PC-3 (cell line): ENCODE measurements around the gene ASIP. TPM values are rescaled to one million over a fixed set of nuclear protein-coding genes. Genes with fewer than 3 reads are reported as not detected.
A peak's percentile ranks its signal among the peaks of the same experiment; 100 is the strongest.
"Not testable (repeated sequence)": the region's sequence is repeated elsewhere in the genome, so short reads cannot be mapped to it uniquely, and the experiment has no call there.

Experiments used
- ATAC-seq: fragments of 200-7000 bp; cut with Tn5 transposase; 2 replicates; pipeline ENCODE4 v1.9.1; 2020; ENCODE audit warnings: mild to moderate bottlenecking, moderate library complexity
- BruUV-seq: library from RNA; stranded (reverse); fragments of 400-500 nt; replicated peaks from 2 replicates; lab custom pipeline; 2021; lab: Mats Ljungman, UMichigan
- CTCF ChIA-PET: fragments of 300-600 bp; sonication (Branson Sonifier 250); formaldehyde crosslinking; loops from one replicate; lab custom pipeline; 2022; ENCODE audit warnings: antibody characterized with exemption; lab: Charles Lee
- POLR2A ChIA-PET: fragments of 300-600 bp; sonication (Branson Sonifier 250); formaldehyde crosslinking; loops from one replicate; lab custom pipeline; 2022; ENCODE audit warnings: antibody characterized with exemption; ENCODE audit not compliant: unreplicated experiment; lab: Charles Lee
- DNase-seq: peaks from one replicate; pipeline ENCODE4 v3.0.0-alpha.2; 2015
- H2AFZ ChIP-seq: fragments of 300-600 bp; sonication (generic); 2 replicates; pipeline ENCODE4 v1.6.0; 2016; ENCODE audit warnings: antibody characterized with exemption, low read length
- H3F3A ChIP-seq: fragments of 300-600 bp; sonication (generic); one replicate; pipeline ENCODE4 v1.6.0; 2017; ENCODE audit warnings: antibody characterized with exemption, low read length, control low read depth, mild to moderate bottlenecking; ENCODE audit not compliant: unreplicated experiment
- H3K27ac ChIP-seq: fragments of 300-600 bp; sonication (generic); 2 replicates; pipeline ENCODE4 v1.5.1; 2016; ENCODE audit warnings: mild to moderate bottlenecking, low read length
- H3K27me3 ChIP-seq: fragments of 300-600 bp; sonication (generic); 2 replicates; pipeline ENCODE4 v1.6.1; 2016; ENCODE audit warnings: low read length, mixed read lengths
- H3K36me3 ChIP-seq: fragments of 300-600 bp; sonication (generic); 2 replicates; pipeline ENCODE4 v1.6.1; 2016; ENCODE audit warnings: low read depth, mixed run types, low read length, mixed read lengths
- H3K4me1 ChIP-seq: fragments of 300-600 bp; sonication (generic); 2 replicates; pipeline ENCODE4 v1.5.1; 2016; ENCODE audit warnings: low read length; ENCODE audit not compliant: insufficient read depth
- H3K4me2 ChIP-seq: fragments of 300-600 bp; sonication (generic); 2 replicates; pipeline ENCODE4 v1.6.0; 2016; ENCODE audit warnings: low read length
- H3K4me3 ChIP-seq: fragments of 300-600 bp; sonication (generic); 2 replicates; pipeline ENCODE4 v1.5.1; 2016; ENCODE audit warnings: mild to moderate bottlenecking, low read length, mixed read lengths
- H3K79me2 ChIP-seq: fragments of 300-600 bp; sonication (generic); 2 replicates; pipeline ENCODE4 v1.6.1; 2017; ENCODE audit warnings: low read length, mixed read lengths
- H3K9ac ChIP-seq: fragments of 300-600 bp; sonication (generic); 2 replicates; pipeline ENCODE4 v1.6.0; 2016; ENCODE audit warnings: mild to moderate bottlenecking, low read length
- H3K9me2 ChIP-seq: fragments of 300-600 bp; sonication (generic); replicated peaks from 2 replicates; pipeline ENCODE4 v1.6.1; 2016; ENCODE audit warnings: mixed run types, low read length, mixed read lengths
- H3K9me3 ChIP-seq: fragments of 300-600 bp; sonication (generic); 2 replicates; pipeline ENCODE4 v1.6.1; 2016; ENCODE audit warnings: low read length, mixed read lengths
- H4K20me1 ChIP-seq: fragments of 300-600 bp; sonication (generic); 2 replicates; pipeline ENCODE4 v1.6.1; 2016; ENCODE audit warnings: low read length, mixed read lengths
- EZH2 ChIP-seq: fragments of 300-600 bp; sonication (generic); IDR thresholded peaks from one replicate; pipeline ENCODE4 v1.6.1; 2017; ENCODE audit warnings: antibody characterized with exemption, mild to moderate bottlenecking, low read length; ENCODE audit not compliant: unreplicated experiment
- EZH2phosphoT487 ChIP-seq: fragments of 300-600 bp; sonication (generic); IDR thresholded peaks from 2 replicates; pipeline ENCODE4 v1.6.1; 2018; ENCODE audit warnings: mild to moderate bottlenecking, antibody characterized with exemption, low read length, borderline replicate concordance
- intact Hi-C: fragments of 100-400 bp; cut with micrococcal nuclease; formaldehyde crosslinking; loops from 2 replicates; pipeline ENCODE4 v1.9.0; 2023
- total RNA-seq: library from RNA; depleted of rRNA; stranded (reverse); fragments of >200 nt; gene quantifications from 2 replicates; pipeline ENCODE4 v1.2.3, GENCODE V29; 2014
- TF ChIP-seq, protein P1 (sequence below): fragments of 300-600 bp; sonication (generic); conservative IDR thresholded peaks from 2 replicates; pipeline ENCODE4 v1.5.1; 2017; ENCODE audit warnings: antibody characterized with exemption, low read depth, mild to moderate bottlenecking, low read length

ASIP gene
- total RNA-seq, 1 experiment from 2014 or later: not detected

DNA sequence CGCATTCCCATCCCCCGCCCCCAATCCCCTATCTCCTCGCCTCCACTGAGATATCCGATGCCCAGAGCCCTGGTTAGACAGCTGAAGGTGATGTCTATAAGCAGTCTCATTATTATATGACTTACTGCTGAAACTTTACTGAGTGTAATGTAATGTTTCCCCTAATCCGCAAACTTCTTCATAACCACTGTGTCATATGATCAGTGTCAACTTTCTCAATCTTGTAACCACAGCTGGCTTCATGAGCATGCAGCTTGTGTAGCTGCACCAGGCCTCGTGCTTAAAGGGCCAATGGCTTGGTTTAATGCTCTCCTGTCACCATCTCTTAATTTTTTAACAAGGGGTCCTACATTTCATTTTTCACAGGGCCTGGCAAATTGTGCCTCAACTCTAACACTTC lies 8.1 kb downstream of the ASIP start:
- Histone ChIP-seq H3K4me2 (no peak overlapping the region), H3F3A (no peaks in the 10 kb centered on the region), H3K27ac (no peak overlapping the region), H3K9me2 (no peaks in the 10 kb centered on the region), H3K9me3 (no peaks in the 10 kb centered on the region), H3K36me3 (no peaks in the 10 kb centered on the region), H2AFZ (no peak overlapping the region), H4K20me1 (no peaks in the 10 kb centered on the region), H3K4me3 (no peak overlapping the region), H3K79me2 (no peaks in the 10 kb centered on the region), H3K27me3 (no peaks in the 10 kb centered on the region), H3K9ac (no peak overlapping the region), H3K4me1 (no peaks in the 10 kb centered on the region)
- TF ChIP-seq EZH2phosphoT487: no peak
- TF ChIP-seq EZH2: no peak
- TF ChIP-seq, protein P1, sequence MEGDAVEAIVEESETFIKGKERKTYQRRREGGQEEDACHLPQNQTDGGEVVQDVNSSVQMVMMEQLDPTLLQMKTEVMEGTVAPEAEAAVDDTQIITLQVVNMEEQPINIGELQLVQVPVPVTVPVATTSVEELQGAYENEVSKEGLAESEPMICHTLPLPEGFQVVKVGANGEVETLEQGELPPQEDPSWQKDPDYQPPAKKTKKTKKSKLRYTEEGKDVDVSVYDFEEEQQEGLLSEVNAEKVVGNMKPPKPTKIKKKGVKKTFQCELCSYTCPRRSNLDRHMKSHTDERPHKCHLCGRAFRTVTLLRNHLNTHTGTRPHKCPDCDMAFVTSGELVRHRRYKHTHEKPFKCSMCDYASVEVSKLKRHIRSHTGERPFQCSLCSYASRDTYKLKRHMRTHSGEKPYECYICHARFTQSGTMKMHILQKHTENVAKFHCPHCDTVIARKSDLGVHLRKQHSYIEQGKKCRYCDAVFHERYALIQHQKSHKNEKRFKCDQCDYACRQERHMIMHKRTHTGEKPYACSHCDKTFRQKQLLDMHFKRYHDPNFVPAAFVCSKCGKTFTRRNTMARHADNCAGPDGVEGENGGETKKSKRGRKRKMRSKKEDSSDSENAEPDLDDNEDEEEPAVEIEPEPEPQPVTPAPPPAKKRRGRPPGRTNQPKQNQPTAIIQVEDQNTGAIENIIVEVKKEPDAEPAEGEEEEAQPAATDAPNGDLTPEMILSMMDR: no peak
- DNase-seq: no peak
- CTCF ChIA-PET: no interaction called here
- no peak for ATAC-seq
- intact Hi-C loops: no loop called here
- POLR2A ChIA-PET: interaction anchor here (0.5 to 0.7 kb wide), 2 partner anchors 17 to 219 kb away, joined by 4 to 6 read pairs; no protein-coding TSS in a partner anchor
- BruUV-seq: no TSS peak

- Histone ChIP-seq H3K36me3 (no peaks in the 10 kb centered on the region), H3K27ac (no peak overlapping the region), H3K9me3 (no peaks in the 10 kb centered on the region), H3K79me2 (no peaks in the 10 kb centered on the region), H3K9me2 (no peaks in the 10 kb centered on the region), H3F3A (no peaks in the 10 kb centered on the region), H2AFZ (no peak overlapping the region), H4K20me1 (no peaks in the 10 kb centered on the region), H3K4me2 (no peak overlapping the region), H3K4me3 (no peak overlapping the region), H3K27me3 (no peaks in the 10 kb centered on the region), H3K4me1 (no peaks in the 10 kb centered on the region), H3K9ac (no peak overlapping the region)
- intact Hi-C loops: no loop called here
- ChIA-PET CTCF (no interaction called here), POLR2A (no interaction called here)
- TF ChIP-seq EZH2phosphoT487 (no peak), EZH2 (no peak)
- TF ChIP-seq, protein P1: no peak
- BruUV-seq: no TSS peak
- ATAC-seq (peak; percentile 22; the same call in 1 of the 2 replicates), DNase-seq (no peak)
Observed at GRCh38 chr20:34250005-34250404, 8.8 kb downstream of the ASIP start.

- no peak for DNase-seq
Observed at GRCh38 chr20:34251619-34252018, 10.4 kb downstream of the ASIP start.

GRCh38 chr20:34252431-34253086 lies 11.3 kb downstream of the ASIP start:
- H3K9ac ChIP-seq, H3K9me2 ChIP-seq, H2AFZ ChIP-seq, H4K20me1 ChIP-seq, CTCF ChIA-PET, H3K36me3 ChIP-seq, H3K4me2 ChIP-seq, DNase-seq, H3K27me3 ChIP-seq, H3K79me2 ChIP-seq, H3K27ac ChIP-seq, H3F3A ChIP-seq, ATAC-seq, H3K4me3 ChIP-seq, BruUV-seq, intact Hi-C loops, POLR2A ChIA-PET, H3K4me1 ChIP-seq, H3K9me3 ChIP-seq: not testable (repeated sequence)

More at GRCh38 chr20:34251619-34252018, 10.4 kb downstream of the ASIP start:
- ATAC-seq: no peak
- no peaks in the 10 kb centered on the region for H3K4me1 ChIP-seq
- no peaks in the 10 kb centered on the region for H3K79me2 ChIP-seq
- no peak overlapping the region for H3K9ac ChIP-seq
- H3K36me3 ChIP-seq: no peaks in the 10 kb centered on the region
- intact Hi-C loops: no loop called here
- no peak overlapping the region for H3K4me2 ChIP-seq
- no peaks in the 10 kb centered on the region for H3K9me2 ChIP-seq
- H3K27me3 ChIP-seq: no peaks in the 10 kb centered on the region
- H3K4me3 ChIP-seq: no peak overlapping the region
- TF ChIP-seq EZH2 (no peak), EZH2phosphoT487 (no peak)
- TF ChIP-seq, protein P1: no peak
- POLR2A ChIA-PET: no interaction called here
- H3K27ac ChIP-seq: no peak overlapping the region
- no peaks in the 10 kb centered on the region for H4K20me1 ChIP-seq
- no TSS peak for BruUV-seq
- H3F3A ChIP-seq: no peaks in the 10 kb centered on the region
- no peak overlapping the region for H2AFZ ChIP-seq
- H3K9me3 ChIP-seq: no peaks in the 10 kb centered on the region
- CTCF ChIA-PET: no interaction called here
